H1 (cell line): ENCODE data around the gene XAF1. TPM values are rescaled to one million over a fixed set of nuclear protein-coding genes. Genes with fewer than 3 reads are reported as not detected.

ENCODE experiments used
- CBX8 ChIP-seq: fragments of 300-800, 300-1000 bp; sonication (generic); IDR thresholded peaks from 2 replicates; pipeline ENCODE4 v1.7.1; 2016; ENCODE audit warnings: low read depth, low read length, borderline replicate concordance
- CHD1 ChIP-seq: IDR thresholded peaks from 2 replicates; pipeline ENCODE4 v1.6.1; 2012; ENCODE audit warnings: low read depth, low read length, improper control_type of control experiment
- CHD7 ChIP-seq: fragments of 300-600 bp; sonication (generic); IDR thresholded peaks from 2 replicates; pipeline ENCODE4 v1.7.1; 2012; ENCODE audit warnings: low read length, moderate library complexity, mild to moderate bottlenecking, inconsistent platforms; ENCODE audit not compliant: insufficient replicate concordance
- EP300 ChIP-seq, 2 experiments: IDR thresholded peaks; 1 replicate in 1 of 2; 2 replicates in 1 of 2; pipeline ENCODE4 v1.6.1; 2011 to 2012; ENCODE audit warnings: low read depth in 2 of 2, low read length in 2 of 2, mild to moderate bottlenecking in 2 of 2, borderline replicate concordance in 1 of 2, inconsistent platforms in 1 of 2, moderate library complexity in 1 of 2
- FOSL1 ChIP-seq: IDR thresholded peaks from 2 replicates; pipeline ENCODE4 v1.6.1; 2011; ENCODE audit warnings: mild to moderate bottlenecking, low read depth, low read length, moderate library complexity; ENCODE audit not compliant: insufficient read depth
- JUND ChIP-seq: IDR thresholded peaks from 2 replicates; pipeline ENCODE4 v1.6.1; 2011; ENCODE audit warnings: mild to moderate bottlenecking, improper control_type of control experiment, low read length
- KDM1A ChIP-seq: fragments of 200-600, 300-600 bp; sonication (generic); IDR thresholded peaks from 2 replicates; pipeline ENCODE4 v1.7.1; 2016; ENCODE audit warnings: mild to moderate bottlenecking, low read length, borderline replicate concordance
- RNF2 ChIP-seq: fragments of 200-900, 300-1000 bp; sonication (generic); IDR thresholded peaks from 2 replicates; pipeline ENCODE4 v1.7.1; 2016; ENCODE audit warnings: borderline replicate concordance, low read depth, mild to moderate bottlenecking, antibody characterized with exemption, low read length; ENCODE audit not compliant: poor library complexity, severe bottlenecking; ENCODE audit errors: missing control alignments
- TBP ChIP-seq: IDR thresholded peaks from 2 replicates; pipeline ENCODE4 v1.6.1; 2011; ENCODE audit warnings: low read depth, low read length, improper control_type of control experiment
- polyA plus RNA-seq, 7 experiments: library from polyadenylated mRNA; depleted of rRNA in 3 of 7; stranded (reverse) in 5 of 7; unstranded in 2 of 7; fragments of >200 nt in 5 of 7; fragments of 200-250 nt in 2 of 7; gene quantifications; 1 replicate in 5 of 7; 2 replicates in 1 of 7; 4 replicates in 1 of 7; pipeline versions ENCODE4 v1.2.1 to v1.2.3, GENCODE V29; 2011 to 2013; ENCODE audit warnings: missing spikeins in 2 of 7, mixed read lengths in 2 of 7
- total RNA-seq: library from RNA; stranded (reverse); fragmentation: NEBNext Ultra II Directional; extraction: Animal tissue kit (Norgen Biotek cat#: 25700); gene quantifications from 2 replicates; pipeline ENCODE4 v1.2.1, GENCODE V29; 2021

XAF1 gene
- total and polyA plus RNA-seq, 2 of the 8 experiments (the other 6 are each of a cell fraction or from before 2014, with no cell fraction given), result not detected

GRCh38 chr17:6772016-6772415 is 16.2 kb downstream of the XAF1 start (continued):
- TF ChIP-seq CHD7, result no peak
- TF ChIP-seq FOSL1, result no peak
- TF ChIP-seq JUND, result no peak
- no peak for TF ChIP-seq KDM1A
- TF ChIP-seq TBP, result no peak
- no peak for TF ChIP-seq CBX8
- TF ChIP-seq RNF2, result no peak
- no peak for TF ChIP-seq EP300 (IDR thresholded peaks at IDR 0.05; ENCODE audit: borderline replicate concordance in 1 of 2, low read depth in 2 of 2, low read length in 2 of 2)
- no peak for TF ChIP-seq CHD1
